HG03432 (cell line): Measurements from ENCODE around the gene DPY19L1.
"Not testable (repeated sequence)": the region's sequence is repeated elsewhere in the genome, so short reads cannot be mapped to it uniquely, and the experiment has no call there.

ENCODE experiments used
- ATAC-seq: cut with Tn5 transposase; IDR thresholded peaks from one replicate; pipeline ENCODE4 v1.9.1; 2021; ENCODE audit warnings: mild to moderate bottlenecking, moderate library complexity; ENCODE audit not compliant: unreplicated experiment

DPY19L1 gene

DNA sequence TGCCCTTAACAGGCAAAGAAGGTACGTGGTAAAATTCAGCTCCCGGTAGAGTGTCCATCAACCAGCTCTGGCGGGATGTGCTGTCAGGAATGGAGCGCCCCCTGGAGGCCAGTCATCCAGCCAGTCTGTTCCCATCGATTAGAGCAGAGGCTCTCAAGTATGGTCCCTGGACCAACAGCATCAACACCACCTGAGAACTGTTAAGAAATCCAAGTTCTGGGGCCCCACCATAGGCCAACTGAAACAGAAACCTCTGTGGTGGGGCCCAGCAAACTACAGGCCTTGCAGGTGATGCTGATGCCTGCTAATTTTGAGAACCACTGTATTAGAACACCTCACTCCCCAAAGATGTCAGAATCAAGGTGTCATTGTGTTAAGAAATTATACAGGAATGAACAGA, 109.2 kb downstream of the DPY19L1 start:
- peak; percentile 80 for ATAC-seq

GRCh38 chr7:34920470-34920869, 116.8 kb downstream of the DPY19L1 start:
- ATAC-seq = not testable (repeated sequence)

- not testable (repeated sequence) for ATAC-seq
Measured at GRCh38 chr7:34919038-34919437, 118.2 kb downstream of the DPY19L1 start.

GRCh38 chr7:34918198-34918861, 119.0 kb downstream of the DPY19L1 start:
- ATAC-seq = not testable (repeated sequence)

- ATAC-seq = not testable (repeated sequence)
Measured at GRCh38 chr7:34917515-34917914, 119.8 kb downstream of the DPY19L1 start.

GRCh38 chr7:34916267-34916666, 121.0 kb downstream of the DPY19L1 start:
- ATAC-seq = no peak

GRCh38 chr7:34912236-34912635, 125.0 kb downstream of the DPY19L1 start:
- no peak for ATAC-seq

DNA sequence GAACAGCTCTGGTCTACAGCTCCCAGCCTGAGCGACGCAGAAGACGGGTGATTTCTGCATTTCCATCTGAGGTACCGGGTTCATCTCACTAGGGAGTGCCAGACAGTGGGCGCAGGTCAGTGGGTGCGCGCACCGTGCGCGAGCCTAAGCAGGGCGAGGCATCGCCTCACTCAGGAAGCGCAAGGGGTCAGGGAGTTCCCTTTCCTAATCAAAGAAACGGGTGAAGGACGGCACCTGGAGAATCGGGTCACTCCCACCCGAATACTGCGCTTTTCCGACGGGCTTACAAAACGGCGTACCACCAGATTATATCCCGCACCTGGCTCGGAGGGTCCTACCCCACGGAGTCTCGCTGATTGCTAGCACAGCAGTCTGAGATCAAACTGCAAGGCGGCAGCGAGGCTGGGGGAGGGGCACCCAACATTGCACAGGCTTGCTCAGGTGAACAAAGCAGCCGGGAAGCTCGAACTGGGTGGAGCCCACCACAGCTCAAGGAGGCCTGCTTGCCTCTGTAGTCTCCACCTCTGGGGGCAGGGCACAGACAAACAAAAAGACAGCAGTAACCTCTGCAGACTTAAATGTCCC, 130.9 kb downstream of the DPY19L1 start:
- ATAC-seq = not testable (repeated sequence)

DNA sequence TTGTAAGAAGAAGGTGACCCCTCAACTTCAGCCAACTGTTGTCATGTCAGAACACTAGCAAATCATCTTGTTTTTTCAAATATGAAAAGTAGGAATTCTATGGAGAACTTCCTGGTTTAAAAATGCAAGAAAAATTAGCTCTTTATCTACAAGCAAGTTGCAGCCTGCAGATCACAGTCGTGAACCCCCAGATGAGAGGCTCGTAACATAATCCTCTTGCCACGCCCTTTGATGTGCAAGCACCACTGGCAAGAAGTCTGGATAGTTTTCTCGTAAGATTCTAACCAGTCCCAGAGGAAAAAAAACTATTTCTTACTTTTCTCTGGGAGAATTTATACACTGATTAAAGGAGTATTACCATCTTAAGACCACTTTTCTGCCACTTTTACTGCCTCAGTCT, 132.3 kb downstream of the DPY19L1 start:
- no peak for ATAC-seq

- ATAC-seq = not testable (repeated sequence)
Measured at GRCh38 chr7:34903921-34904320, 133.4 kb downstream of the DPY19L1 start.

DNA sequence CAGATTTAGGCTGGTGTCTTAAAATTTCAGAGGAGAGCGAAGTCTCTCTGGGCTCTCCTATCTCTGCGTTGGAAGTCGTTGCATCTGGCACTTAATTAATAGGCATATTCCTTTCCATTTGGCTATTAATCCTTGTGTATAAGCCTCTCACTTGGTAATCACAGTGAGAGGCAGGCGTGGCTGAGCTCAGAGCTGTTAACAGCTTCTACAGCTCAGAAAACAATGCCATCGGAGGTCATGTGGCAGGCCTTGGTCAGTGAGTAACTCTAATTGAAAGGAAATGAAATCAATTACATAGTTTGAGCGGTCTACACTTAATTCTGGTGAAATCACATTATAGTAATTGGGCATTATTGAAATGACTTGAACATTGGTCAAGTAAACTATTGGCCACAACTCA, 135.1 kb downstream of the DPY19L1 start:
- ATAC-seq = no peak

GRCh38 chr7:34900891-34901513, 136.3 kb downstream of the DPY19L1 start:
- ATAC-seq = peak; percentile 64

DNA sequence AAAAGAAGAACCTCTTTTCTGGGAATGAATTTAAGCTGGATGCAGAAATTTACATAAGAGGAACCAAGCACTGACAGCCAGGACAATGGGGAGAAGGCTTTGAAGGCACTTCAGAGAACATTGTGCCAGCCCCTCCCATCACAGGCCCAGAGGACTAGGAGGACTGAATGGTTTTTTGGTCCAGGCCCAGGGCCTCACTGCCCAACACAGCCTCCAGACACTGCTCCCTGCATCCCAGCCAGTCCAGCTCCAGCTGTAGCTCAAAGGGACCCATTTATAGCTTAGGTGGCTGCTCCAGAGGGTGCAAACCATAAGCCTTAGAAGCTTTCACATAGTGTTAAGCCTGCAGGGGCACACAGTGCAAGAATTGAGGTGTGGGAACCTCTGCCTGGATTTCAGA, 142.1 kb downstream of the DPY19L1 start:
- no peak for ATAC-seq

DNA sequence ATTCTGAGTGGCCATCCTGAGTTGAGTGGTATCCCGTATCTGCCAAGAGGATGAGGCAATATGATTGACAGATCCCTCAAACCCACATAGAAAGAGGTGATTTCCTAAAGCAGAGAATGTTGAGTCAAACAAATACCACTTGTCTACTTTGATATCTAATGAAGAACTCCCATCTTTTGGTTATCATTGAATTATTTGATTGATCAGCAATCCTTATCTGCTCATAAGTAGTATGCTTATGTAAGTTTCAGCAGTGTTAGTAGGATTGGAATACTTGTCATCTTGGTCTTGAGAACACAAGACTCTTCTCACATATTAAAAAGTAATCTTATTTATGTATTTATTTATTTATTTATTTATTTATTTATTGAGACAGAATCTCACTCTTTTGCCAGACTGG, 147.3 kb downstream of the DPY19L1 start:
- ATAC-seq = no peak

DNA sequence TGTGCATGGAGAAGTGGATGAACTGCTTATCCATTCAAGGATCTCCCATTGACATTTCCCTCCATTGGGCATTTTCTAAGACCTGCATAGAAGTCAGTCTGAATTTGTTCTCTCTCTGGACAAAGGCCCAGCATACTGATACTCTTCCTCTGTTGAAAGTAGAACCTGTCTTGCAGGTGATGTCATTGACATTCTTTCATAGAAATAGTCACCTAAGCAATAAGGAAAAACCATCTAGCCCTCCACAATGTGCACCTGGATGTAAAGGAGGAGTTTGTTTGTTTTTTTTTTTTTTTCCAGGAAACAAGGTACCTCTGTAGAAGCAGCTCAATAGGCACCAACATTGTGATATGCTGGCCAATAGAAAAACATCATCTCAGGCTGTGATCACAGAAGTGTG, 150.4 kb downstream of the DPY19L1 start:
- no peak for ATAC-seq

DNA sequence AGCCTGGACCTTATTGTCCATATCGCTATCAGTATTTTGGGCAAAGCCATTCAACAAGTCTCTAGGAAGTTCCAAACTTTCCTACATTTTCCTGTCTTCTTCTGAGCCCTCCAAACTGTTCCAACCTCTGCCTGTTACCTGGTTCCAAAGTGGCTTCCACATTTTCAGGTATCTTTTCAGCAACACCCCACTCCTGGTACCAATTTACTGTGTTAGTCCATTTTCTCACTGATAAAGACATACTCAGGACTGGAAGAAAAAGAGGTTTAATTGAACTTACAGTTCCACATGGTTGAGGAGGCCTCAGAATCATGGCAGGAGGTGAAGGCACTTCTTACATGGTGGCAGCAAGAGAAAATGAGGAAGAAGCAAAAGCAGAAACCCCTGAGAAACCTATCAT, 153.4 kb downstream of the DPY19L1 start:
- not testable (repeated sequence) for ATAC-seq

GRCh38 chr7:34879871-34880270, 157.4 kb downstream of the DPY19L1 start:
- ATAC-seq = no peak

- ATAC-seq = not testable (repeated sequence)
Measured at GRCh38 chr7:34878944-34879735, 158.1 kb downstream of the DPY19L1 start.
